T1000 (cell line): ENCODE data around the gene SLF1.

Source experiments
- DNase-seq: peaks from one replicate; lab custom pipeline; 2025; ENCODE audit warnings: mixed read lengths; lab: John Stamatoyannopoulos, UW

Gene SLF1

DNA sequence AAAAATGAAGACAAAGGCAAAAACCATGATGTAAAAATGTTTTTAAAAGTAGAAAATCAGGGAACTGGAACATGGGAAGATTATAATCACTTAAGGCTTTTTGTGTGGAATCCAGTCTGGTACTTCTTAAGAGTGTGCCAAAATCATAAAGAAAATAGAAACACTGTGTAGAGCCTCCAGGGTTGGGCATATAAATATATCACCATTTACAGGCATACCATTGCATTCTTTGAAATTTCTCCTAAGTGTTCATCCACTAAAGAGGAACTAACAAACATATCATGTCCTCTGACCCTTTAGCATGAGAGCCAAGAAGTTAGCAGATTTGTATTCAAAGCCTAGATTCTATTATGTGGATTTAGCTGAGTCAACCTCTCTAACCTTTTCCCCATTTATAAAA is 93.3 kb downstream of the SLF1 start:
- no peak for DNase-seq

DNA sequence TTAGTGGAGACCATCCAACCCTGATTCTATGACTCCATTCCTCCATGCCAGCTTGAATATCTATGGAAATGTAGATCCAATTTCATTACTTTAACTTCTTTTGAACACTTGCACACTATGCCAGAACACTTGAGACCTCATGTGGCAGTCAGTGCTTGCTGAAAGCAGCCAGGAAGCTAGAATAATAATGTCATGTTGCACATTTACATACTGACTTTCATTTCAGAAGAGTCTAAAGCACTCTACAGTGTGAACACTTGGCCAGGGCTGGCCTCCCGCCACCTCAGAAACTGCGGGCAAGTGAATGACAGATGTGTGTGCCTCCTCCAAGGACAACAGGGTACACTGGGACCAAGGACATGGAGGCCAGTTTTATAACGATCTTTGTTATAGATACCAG is 97.3 kb downstream of the SLF1 start:
- no peak for DNase-seq

DNA sequence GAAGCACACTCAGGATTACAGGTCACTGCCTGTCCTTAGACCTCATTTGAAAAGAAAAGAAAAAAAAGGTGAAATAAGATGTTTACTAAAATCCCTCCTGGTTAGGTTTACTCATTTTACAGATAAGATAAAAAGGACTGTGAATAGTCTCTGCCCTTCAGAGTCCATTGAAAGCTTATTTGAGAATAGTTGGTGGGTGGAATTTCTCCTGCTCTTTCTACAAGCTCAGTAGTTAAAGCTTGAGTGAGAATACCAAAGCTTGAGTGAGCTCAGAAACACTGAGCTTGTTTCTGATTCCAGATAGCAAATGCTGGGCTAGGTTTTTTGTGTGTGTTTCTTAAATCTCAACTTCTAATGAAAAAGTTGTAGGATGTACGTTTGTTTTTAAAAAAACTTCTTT is 106.7 kb downstream of the SLF1 start:
- no peak for DNase-seq

DNA sequence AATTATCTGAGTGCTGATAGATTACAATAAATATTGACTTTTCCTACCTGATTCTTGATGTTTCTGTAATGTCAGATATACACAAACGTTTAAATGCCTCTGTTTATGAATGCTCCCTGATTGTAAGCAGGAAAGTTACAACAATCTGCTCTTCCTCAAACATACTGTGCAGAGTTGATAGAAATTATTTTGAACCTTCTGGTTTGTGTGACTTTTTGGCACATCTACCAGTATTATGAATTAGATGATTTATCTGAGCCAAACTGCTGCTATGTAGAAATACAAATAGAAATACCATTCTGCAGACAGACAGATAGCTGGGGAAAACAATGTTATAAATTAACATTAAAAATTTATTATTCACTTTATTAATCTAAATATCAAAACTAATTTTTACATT is 113.0 kb downstream of the SLF1 start:
- no peak for DNase-seq

DNA sequence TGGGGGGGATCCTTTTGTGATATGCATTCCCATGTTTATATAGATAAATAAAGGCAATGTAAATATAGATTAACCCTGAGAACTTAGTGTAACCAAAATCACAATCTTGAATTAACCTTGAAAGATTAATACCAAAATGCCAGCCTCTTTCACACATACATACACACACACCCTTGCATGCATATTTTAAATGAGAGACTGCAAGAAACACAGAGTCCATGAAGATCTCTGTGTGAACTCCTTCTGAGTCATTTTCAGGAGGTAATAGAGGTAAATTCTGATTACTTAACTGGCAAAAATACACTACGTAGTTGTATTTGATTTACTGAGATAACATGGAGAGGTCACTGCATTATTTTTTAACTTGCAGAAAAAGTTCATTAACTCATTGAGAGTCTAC is 118.0 kb downstream of the SLF1 start:
- DNase-seq: no peak

DNA sequence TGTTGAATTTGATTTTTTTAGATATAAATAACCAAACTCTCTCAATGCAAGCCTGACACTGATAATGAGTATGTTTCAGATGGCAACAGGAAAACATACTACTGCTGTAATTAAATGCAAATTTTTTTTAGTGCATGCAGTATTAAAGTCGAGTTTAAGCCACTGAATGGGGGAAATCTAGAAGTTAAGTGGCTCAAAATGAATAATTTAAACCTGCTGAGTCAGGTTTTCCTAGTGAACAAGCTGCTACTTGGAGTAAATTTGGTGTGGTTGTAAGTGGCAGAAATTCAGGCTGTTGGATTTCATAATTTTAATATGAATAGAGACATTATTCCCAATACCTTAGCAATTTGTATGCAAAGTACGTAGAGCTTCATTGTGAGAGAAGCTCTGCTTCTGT is 121.8 kb downstream of the SLF1 start:
- no peak for DNase-seq

DNA sequence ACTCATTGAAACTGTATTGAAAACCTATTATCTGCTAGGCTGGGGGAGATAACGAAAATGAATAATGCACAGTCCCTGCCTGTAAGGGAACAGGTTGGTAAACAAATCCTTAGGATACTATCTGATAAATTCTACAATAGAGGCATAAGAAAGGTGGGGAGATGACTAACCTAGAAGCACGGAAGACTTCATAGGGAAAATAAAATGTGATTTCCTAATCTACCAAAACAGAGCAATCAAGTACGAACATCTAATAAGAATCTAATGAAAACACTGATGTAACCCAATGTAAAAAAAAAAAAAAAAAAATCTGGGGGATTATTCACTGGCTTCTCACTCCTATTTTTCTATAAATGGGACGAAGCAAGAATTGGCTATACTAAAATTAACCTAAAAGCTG is 124.4 kb downstream of the SLF1 start:
- DNase-seq: no peak

DNA sequence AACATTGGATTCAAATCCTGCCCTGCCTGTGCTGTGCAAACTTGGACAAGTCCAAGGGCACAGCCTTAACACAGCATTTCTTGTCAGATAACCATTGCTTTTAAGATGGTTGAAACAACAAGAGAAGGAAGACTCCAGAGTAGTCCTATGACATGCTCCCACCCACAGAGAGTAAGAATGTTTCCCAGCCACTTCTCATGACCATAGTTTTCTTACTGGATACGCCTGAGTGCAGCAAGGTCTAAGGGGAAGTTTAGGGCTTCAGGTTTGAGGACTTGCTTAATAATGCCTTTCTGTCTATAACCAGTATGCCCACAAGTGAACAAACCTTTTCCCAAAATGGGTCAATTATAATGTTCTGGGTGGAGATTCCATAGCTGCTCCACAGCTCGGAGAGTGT is 126.4 kb downstream of the SLF1 start:
- DNase-seq: no peak

DNA sequence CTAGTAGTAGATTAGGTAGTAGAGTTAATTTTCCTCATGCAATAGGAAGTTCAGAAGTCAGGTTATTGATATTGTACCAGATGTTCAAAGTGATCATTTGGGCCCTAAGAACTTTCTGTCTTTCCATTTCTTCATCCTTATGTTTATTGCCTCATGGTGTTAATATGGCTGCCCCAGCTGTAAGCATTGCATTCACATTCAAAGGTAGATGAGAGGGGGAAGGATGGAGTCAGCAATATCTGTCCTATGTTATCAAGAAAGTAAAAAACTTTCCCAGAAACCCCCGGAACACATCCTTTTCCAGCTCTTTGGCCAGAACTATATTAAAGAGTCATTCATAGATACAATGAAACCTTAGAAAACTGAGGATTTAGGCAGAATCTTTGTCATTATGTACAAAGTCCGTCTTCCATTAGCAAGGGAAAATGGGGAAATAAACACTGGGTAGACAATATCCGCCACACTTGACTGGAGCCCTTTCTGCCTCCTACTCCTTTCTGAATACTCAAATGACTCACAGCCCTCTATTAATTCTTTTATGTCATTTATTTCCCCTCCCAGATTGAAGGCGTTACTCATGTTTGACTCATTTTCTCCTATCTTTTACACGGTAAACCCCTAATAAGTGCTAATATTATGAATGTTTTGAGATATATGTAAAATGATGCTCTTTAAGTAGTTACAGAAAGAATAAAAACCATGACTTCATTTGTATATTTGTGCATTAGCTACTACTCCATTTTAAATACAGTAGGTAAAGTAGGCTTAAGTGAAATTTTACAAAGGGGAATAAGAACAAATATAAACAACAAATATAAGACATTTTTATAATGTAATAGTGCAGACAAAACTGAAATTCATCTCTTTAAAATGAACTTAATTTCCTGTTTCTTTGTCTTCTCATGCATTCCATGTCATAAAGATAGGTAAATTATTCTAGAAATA is 127.6 kb downstream of the SLF1 start:
- no peak for DNase-seq

DNA sequence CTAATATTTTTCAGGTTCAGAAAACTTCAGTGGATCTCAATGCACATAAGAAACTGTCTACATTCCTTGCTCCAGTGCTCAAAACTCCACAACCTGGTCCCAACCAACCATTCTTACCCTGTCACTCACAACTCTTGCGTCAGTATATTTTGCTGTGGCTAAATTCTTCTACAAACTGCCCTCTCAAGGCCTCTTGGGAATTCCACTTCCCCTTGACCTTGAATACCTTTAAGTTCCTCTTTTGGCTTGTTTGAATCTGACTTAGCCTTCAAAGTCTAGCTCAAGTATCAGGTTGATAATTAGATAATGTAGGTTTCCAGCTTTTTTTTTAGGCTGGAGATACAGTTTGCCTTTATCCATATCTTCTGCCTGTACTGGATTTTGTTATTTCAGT is 128.3 kb downstream of the SLF1 start:
- no peak for DNase-seq
